Hepatocyte (in vitro differentiated cells): ENCODE measurements around the gene ELMO2.

ENCODE experiments used
- EZH2 ChIP-seq: fragments of 200-600 bp; sonication (generic); IDR thresholded peaks from 2 replicates; pipeline ENCODE4 v1.6.1; 2016; ENCODE audit warnings: antibody characterized with exemption, mild to moderate bottlenecking, borderline replicate concordance
- TF ChIP-seq, protein P1 (sequence below): fragments of 200-600 bp; sonication (generic); IDR thresholded peaks from 2 replicates; pipeline ENCODE4 v1.5.1; 2016; ENCODE audit warnings: antibody characterized with exemption, mild to moderate bottlenecking; ENCODE audit not compliant: poor library complexity

DNA sequence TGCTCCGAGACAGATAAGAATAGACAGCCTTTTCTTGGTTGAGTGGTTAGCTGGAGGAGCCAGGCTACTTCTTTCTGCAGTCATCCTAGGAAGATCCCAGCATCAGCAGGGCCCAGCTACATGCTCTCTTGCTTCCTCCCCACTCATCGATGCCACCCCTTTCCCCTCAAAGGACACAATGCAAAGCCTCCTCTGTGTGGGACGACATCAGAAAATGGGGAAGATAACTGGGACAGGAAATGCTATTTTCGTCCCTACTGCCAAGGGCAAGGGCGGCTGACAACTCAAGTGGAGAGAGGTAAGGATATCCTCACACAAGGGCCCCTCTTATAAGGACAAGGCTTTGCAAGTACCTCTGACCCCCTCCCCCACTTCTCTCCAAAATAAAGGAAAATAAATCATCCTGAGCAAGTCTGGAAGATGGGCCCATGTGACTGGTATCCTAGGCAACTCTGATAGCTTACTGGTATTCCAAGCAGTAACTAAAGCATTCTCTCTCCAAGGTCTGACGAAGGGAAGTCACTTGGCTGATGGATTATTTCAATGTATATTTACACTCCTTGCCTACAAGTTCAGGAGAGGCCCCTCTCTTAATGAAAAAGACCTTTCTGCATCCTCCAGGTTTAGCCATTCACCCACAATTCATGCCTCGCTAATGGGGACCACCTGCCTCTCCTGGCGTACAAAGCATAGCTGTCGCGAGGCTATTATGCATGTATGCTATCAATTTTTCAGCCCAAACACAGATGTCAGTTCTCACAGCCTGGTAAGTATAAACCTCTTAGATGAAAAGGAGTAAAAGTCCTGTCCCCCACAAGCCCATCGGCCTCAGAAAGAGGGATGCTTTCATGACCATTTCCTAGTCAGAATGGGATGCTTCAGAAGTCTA lies 11.3 kb downstream of the ELMO2 start:
- TF ChIP-seq, protein P1, sequence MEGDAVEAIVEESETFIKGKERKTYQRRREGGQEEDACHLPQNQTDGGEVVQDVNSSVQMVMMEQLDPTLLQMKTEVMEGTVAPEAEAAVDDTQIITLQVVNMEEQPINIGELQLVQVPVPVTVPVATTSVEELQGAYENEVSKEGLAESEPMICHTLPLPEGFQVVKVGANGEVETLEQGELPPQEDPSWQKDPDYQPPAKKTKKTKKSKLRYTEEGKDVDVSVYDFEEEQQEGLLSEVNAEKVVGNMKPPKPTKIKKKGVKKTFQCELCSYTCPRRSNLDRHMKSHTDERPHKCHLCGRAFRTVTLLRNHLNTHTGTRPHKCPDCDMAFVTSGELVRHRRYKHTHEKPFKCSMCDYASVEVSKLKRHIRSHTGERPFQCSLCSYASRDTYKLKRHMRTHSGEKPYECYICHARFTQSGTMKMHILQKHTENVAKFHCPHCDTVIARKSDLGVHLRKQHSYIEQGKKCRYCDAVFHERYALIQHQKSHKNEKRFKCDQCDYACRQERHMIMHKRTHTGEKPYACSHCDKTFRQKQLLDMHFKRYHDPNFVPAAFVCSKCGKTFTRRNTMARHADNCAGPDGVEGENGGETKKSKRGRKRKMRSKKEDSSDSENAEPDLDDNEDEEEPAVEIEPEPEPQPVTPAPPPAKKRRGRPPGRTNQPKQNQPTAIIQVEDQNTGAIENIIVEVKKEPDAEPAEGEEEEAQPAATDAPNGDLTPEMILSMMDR, result no peak
- no peak for TF ChIP-seq EZH2
